SIG-M5 treated with dmso at 0.1 percent for 504 hours (cell line): ENCODE results near the gene CTNNBL1.
"Not testable (repeated sequence)": the region's sequence is repeated elsewhere in the genome, so short reads cannot be mapped to it uniquely, and the experiment has no call there.

Source experiments
- DNase-seq: peaks from one replicate; lab custom pipeline; 2025; ENCODE audit not compliant: unreplicated experiment; lab: John Stamatoyannopoulos, UW

The CTNNBL1 gene

DNA sequence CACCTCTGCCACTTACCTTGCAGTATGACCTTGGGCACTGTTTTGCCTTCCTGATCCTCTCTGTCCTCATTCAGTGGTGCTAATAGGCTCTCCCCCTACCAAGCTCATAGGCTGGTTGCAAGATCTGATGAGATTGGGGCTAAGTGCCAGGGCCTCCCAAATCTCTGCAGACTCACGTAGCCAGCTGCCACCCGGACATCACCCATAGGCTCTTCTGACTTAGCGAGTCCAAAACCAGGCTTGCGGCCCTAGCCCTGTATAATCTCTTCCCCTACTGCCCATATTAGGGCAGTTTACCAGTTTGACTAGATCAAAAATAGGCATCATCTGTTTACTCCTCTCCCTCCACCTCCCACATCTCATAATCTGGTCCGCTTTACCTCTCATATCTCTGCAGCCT is 154.9 kb downstream of the CTNNBL1 start:
- no peak for DNase-seq

DNA sequence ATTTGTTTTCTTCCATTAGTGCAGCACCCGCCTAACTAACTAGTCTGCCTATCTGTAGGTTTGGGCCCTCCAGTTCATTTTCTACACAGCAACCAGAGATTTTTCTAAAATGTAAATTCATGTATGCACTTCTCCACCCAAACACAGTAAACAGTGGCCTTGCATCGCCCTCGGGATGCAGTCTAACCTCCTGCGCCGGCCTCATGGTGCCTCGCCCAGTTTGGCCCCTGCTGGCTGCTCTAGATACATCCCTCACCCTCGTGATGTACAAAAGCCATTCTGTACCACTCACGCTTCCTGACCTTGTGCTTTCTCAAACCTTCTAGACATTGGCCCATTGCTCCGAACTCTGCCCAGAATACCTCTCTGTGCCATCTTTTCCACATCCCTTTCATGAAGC is 155.3 kb downstream of the CTNNBL1 start:
- DNase-seq = no peak

DNA sequence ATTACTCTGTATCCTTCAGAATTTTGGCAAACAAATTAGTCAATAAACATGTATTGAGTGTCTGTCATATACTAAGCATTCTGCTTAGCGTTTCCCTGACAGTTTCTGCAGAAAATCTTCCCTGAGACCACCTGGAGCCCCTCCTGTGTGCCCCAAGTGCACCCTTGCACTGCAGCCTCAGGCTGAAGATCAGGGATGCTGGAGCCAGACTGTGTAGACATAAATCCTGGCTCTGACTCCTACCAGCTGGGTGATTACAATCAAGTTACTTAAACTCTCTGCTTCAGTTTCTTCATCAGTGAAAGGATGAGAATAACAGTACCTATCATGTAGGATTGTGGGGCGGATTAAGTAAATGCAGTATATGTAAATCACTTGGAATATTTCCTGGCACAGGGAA is 155.7 kb downstream of the CTNNBL1 start:
- DNase-seq = no peak

DNA sequence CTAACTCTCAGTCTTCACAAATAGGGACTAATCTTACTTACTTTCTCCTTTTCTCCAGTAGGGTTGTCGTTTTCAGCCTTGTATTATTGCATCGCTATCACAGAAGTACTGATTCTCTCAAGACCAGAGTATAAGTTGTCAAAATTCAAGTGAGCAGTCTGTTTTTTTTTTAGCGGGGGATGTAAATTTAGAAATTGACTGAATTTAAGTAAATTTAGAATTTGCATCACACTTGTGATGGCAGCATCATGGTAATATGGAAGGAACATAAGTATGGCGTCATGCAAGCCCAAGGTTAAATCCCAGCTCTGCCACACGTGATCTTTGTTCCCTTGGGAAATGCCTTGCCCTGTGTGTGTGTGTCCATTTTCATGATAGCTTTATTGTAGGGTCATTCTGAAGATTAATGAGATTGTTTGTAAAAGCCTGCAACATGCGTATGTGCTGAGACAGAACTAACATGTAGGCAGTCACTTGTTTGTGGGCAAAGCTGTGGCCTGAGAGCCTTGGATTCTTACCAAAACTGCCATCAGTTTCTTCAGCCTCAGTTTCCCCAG is 156.3 kb downstream of the CTNNBL1 start:
- no peak for DNase-seq

DNA sequence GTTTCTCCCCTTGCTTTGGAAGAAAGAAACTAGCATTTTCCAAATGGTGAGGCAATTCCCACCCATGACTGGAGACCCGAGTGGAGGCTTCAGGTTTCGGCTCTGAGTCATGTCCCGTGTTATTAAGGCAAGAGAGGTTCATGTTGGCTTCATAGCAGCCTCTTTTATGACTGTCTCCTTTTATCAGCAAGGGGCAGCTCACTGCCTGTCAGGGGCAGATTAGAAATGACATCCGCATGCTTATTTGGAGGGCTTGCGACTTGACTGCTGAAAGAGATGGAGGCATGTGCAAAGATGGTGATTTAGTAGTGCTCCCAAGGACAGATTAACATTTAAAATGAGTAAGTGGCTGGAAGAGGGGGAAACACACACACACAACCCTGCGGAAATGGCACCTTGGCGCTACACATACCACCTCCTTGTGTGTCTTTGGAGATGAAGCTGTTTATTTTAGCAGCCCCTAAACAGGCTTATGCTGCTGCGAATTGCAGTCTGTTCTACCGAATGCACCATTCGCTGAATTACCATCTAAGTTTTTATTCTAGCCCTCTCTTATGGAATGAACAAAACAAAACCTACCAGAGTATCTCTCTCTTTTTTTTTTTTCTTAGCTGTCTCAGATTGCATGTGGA is 157.0 kb downstream of the CTNNBL1 start:
- no peak for DNase-seq

DNA sequence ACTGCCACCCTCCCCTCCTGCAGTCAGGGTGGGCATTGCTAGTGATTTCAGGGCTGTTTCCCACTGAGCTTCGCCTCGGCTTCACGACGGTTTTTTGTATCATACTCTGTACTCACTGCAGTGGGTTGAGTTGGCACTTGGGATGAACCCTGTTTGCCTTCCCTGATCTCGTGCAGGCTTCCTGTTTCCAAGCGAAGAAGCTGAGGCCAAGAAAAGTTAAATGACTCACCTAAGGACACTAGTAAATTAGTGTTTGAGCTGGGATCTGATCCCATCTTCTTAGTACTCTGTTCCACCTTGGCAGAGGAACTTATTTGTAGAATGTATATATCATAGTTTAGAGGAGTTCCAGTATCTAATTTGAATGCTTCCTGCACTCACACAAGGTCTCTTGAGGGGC is 158.8 kb downstream of the CTNNBL1 start:
- DNase-seq = no peak

DNA sequence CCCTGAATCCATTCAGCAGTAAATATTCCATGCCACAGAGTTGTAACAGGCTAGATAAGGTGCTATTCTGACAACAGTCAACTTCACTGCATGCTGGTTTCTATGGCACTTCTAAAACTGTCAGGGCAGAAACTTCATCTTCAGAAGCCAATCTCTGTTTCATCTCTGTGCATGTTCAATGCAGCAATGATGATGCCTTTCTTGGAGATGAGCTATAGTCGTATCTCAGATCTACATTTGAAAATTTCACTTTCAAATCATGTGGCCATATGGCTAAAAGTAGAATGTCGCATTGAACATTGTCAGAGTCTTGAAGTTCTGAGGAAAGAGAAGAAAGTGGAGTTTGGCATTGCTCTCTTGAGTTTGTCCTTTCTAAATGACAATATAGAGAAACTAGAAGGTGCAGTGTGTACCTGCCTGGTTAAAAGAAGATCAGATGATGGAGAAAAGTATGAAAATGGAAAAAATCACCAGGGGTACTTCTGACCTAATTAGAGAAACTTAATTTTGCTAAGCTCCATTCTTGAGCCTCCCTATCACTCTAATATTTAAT is 160.1 kb downstream of the CTNNBL1 start:
- DNase-seq = no peak

DNA sequence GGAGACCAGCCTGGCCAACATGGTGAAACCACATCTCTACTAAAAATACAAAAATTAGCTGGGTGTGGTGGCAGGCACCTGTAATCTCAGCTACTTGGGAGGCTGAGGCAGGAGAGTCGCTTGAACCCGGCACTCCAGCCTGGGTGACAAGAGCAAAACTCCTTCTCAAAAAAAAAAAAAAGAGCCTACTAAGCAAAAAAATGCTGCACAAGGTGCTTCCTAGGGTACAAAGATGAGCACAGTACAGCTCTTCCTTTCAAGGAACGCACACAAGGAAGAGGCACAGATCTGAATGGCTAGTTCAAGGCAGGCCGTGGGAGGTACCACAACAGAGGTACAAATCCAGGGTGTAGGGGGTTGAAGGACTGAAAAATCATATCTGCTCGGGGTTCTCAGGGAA is 162.2 kb downstream of the CTNNBL1 start:
- not testable (repeated sequence) for DNase-seq

DNA sequence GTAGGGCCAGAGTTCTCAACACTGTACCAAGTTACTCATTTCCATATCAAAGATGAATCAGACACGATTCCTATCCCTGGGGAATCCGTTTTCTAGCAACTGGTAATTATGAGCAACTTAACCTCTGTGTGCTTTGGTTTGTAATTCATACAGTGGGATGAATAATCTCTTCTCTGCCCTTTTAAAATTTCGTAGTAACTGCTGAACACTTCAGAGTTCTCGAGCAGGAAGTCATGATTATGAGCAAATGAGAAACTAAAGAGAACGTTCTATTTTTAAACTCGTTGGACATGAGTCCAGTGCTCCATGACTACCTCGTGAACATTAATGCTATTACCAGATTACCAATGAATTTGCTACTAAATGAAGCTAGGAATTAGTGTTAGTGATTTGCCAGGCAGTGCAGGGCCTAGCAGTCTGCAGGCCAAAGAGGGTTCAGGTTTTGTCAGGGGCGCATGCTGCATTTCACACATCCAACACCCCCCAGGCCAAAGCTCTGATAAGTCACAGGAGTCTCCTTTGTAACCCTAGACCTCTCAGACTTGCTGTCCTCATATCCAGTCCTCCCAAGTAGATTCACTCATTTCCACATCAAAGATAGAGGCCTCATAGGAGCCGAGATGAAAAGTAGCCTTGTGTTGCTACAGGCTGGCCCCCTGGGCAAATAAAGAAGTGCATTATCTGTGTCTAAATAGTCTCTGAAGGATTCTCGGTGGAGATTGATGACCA is 163.3 kb downstream of the CTNNBL1 start:
- DNase-seq = no peak

DNA sequence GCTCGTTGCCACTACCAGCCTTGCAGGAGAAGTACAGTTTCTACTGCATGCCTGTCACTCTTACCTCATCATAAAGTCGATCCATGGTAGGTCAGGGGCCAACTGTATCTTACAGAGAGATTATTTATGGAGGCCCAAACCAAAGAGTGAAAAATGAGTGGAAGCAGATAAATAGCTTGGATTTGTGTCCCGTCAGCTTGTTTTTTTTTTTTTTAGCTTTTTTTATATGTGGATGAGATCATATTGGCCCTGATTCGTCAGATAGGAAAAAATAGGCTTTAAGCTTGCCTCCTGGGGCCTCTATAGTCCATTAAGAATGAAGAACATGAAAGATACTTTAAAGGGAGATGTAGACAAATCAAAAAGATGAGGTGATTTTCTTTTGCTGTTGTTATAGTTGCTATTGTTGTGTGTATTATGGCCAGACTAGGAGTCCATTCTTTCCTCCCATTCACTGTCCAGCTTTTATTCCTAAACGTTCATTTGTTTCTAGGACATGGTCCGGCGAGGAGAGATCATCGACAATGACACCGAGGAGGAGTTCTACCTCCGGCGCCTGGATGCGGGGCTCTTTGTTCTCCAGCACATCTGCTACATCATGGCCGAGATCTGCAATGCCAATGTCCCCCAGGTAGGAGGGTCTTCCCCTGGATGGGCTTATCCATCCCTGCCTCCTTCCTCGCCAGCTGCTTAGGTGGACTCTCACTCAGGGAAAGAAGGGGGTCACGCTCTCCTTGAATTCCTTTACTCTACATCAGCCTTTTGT is 165.8 kb downstream of the CTNNBL1 start:
- no peak for DNase-seq

DNA sequence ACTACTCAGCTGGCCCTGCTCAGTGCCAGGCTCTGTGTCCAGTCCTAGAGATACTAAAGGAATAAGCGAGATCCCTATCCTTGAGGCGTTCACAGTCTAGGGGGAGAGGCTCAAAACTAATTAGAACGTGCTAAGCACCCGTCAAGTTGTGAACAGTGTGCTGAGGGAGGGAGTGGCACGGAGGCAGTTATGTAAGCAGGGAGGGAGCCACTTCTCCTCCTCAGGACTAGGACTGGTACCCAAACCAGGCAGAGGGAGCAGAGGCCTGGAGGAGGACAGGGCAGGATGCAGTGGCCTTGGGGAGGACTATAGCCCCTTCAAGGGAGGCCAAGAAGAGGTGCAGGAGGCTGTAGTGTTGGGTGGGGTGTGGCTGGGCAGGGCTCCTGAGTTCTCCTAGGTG is 169.5 kb downstream of the CTNNBL1 start:
- no peak for DNase-seq

DNA sequence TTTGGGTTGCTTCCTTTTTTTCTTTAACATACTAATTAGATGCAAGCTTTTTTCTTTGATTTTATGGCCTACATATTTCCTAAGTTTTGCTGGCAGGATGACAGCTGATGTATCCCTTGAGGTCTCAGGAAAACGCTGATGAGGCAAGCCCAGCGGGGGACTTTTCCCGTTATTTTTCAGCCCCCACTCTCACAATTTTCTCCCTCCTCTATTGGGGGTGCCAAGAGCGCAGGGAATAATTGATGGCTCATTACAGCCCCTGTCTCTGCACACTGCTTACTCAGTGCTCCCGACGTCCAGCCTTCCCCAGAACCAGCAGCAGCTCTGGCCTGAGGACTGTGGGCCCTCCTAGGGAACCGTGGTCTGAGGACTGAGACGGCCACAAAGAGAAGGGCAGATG is 170.5 kb downstream of the CTNNBL1 start:
- no peak for DNase-seq

DNA sequence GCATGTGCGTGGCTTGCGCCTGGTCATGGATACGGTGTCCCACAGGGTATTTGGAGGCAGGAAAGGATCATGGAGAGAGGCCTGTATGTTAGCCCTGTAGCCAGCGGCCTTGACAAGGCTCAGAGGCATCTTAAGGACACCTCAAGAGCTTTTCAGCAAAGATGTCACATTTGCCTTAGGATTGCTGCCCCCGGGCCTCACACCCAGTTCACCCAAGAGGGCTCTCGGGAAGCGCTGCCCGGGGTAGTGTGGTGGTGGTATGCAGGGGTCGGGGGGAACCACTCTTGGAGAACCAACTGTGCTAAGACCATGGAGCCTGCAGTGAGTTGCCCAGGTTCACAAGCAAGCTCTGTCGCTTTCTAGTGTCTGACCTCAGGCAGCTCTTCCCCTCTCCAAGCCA is 172.2 kb downstream of the CTNNBL1 start:
- DNase-seq = no peak

DNA sequence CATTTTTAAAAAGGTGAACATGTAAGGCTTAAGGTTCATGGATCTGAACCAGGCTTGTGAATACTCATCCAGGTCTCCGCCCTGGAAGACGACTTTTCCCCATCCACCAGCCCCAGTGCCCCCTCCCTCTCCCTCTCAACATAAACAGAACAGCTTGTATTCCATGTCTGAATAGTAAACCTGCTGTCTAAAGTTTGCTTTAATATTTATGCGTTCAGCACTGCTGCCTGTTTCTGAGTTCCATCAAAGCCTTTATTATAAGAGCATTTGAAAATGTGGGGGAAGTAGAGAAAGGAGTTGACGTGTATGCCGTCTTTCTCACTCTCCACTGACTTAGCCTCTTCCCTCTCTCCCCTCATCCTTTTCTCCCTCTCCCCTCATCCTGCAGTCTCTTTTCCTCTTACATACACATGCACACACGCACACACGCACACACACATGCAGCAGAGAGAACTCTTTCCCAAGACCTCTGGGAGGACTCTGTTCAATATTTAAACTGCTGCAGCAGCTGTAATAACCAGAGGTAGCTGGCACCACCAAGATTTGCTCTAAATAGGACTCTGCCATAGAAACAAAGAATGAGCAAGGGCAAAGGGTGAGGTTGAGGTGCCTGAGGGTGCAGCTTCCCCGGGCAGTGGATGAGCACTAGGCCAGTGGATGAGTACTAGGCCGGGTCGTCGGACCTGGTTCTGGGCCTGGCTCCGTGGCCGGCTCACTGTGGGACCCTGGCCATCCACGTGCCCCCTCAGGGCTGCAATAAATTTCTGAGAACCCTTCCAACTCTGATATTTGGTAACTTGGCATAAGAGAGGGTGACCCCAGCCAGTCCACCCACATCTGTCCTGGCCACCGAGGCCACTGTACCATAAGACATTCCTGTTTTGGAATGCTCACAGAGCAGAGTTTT is 173.7 kb downstream of the CTNNBL1 start:
- no peak for DNase-seq

DNA sequence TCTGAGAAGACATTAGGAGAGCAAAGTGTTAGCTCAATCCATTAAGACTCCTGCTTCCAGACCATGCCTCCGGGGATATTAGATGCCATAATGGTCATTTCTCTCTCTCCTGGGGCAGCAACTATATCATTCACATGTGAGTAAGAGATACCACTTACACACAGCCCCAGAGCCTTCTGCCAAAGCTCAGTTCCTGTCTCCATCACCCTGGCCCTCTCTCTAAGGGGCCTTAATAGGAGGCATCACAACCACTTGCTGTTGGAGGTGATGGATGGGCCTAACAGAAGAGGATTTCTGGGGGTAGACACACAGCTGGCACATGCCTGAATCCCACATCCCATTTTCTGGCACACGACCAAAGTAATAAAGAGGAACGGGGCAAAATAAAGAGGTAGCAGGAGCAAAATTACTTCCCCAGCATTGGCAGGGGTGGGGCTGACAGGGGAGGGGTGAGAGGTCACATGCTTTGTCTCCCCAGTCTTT is 175.1 kb downstream of the CTNNBL1 start:
- no peak for DNase-seq

DNA sequence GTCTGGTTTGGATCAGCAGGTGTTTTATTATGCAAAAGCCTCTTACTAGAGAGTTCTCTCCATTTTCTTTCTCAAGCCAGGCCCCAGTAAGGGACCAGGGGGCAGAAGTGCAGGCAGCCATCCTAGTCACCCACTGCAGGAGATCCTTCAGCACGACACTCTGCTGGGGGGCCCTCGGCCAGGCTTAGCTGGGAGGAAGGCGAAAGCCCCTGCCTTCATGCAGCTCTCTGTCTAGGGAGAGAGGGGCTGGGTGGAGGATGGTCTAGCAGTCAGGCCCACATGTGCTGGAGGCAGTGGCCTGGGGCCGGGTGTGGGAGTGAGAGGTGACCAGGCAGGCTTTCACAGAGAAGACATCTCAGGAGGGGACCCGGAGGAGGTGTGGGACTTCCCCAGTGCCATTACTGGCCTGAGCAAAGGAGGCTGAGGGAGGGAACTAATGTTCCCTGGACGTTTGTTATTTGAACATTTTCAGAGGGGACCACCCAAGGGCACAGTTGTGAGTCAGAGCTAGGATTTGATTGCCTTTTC is 175.6 kb downstream of the CTNNBL1 start:
- no peak for DNase-seq

DNA sequence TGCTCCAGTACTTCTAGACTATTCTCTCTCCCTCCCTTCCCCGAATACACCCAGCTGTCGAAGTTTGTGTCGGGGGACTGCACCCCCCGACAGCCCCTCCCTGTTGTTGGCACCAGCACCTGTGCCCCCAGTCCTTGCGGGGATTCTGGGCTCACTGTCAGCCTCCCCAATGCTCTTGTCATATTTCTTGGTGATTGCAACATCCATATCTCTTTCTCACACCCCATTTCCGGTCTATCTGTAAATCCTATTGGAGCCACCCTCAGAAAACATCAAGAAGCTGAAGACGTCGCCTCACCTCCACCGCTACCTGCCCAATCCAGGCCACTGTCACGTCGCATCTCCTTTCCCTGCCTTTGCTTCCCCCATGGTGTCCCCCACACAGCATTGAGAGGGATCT is 176.5 kb downstream of the CTNNBL1 start:
- DNase-seq = no peak

DNA sequence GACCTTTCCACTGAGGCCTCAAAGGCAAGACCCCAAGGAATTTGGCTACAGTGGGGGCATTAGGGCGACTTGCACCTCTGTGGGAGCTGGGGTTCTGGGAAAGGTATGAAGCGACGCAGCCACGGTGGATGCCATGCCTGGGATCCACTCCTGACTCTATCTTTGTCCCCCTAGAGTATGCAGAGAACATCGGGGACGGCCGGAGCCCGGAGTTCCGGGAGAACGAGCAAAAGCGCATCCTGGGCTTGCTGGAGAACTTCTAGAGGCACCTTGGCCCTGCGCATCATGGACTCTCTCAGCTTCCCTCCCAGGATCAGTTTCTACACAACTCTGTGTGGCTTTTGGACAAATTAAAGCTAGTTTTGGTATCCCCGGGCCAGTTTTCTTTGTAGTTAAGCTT is 177.9 kb downstream of the CTNNBL1 start:
- DNase-seq = no peak

DNA sequence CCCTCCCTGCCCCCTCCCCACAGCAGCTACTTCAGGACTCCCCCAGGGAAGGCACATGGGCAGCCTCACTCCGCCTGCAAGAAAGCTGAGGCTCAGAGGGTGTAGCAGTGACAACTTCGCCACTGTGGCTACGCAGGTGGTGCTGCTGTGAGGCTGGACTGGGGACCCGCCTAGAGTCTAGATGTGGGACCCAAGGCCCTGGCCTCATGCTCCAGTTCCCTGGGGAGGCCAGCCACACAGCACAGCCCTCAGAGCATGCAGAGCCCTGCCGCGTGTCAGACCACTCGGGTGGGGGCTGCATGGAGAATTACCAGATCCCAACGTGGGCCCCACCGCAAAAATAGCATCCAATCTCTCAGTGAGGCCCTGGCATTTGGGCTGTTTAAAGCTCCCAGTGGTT is 178.3 kb downstream of the CTNNBL1 start:
- no peak for DNase-seq

DNA sequence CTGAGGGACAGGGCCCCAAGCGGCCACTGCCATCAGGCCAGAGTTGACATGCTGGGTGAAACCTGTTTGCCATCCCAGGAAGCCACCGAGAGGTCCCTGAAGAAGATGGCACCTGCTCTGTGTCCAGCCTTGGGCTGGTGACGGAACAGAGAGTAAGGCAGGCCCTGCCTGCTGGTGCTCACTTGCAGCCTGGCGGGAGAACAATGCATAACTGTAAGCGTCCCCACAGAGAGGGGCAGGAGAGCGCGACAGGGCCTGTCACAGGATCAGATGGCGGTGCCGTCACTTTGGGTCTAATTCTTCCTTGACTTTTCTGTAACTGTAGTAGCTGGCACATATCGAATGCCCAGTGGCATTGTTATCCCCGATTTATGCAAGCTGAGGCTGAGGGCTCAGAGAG is 180.1 kb downstream of the CTNNBL1 start:
- DNase-seq = no peak
